HG03520 (cell line): ENCODE data around the gene LRRC4B.

Experiments
- ATAC-seq: cut with Tn5 transposase; IDR thresholded peaks from one replicate; pipeline ENCODE4 v1.9.1; 2021; ENCODE audit warnings: mild to moderate bottlenecking, moderate library complexity; ENCODE audit not compliant: unreplicated experiment

Gene LRRC4B

DNA sequence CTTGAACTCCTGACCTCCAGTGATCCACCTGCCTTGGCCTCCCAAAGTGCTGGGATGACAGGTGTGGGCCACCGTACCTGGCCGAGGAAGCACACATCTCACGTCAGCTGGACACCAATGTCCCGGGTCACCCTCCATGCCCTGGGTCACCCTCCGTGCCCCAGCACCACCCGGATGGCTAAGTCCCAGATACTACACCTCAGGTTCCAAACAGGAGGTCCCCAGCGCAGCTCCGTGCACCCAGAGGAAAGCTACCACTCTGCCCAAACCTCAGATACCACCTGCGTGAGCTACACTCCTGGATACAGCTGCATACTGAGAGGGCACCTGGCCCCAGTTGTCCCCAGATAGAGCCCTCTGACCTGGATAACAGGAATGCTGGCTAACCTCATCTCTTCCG lies 14.0 kb downstream of the LRRC4B start:
- no peak for ATAC-seq

DNA sequence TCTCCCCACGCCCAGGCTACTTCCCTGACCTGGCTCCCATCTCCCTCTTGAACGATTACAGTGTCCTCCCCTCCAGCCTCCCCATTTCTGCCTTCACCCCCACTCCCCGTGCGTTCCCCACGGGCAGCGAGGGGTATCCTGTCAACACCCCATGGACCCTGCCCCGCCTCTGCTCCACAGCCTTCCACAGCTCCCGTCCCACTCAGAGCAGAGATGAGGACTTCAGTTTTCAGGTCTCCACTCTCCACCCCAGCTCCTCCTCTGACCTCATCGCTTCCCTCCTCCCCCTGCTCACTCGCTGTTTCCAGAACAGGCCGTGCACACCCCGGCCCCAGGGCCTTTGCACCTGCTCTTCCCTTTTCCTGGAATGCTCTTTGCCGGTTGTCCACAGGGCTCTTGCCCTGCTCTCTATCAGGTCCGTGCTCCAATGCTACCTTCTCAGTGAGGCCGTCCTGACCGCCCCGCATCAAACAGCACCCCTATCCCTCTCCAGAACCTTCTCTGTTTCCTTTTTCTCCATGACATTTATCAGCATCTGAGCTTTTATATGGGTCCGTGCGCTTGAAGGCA lies 15.0 kb downstream of the LRRC4B start:
- no peak for ATAC-seq

DNA sequence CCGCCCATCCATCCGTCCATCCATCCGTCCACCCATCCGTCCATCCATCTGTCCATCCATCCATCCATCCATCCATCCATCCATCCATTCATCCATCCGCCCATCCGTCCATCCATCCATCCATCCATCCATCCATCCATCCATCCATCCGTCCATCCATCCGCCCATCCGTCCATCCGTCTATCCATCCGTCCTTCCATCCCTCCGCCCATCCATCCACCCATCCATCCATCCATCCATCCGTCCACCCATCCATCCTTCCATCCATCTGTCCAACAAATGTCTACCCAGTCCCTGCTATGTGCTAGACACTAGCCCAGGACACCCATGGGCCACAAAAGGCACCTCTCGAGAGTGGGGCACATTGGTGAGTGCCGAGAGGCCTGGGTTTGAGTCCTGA lies 15.7 kb downstream of the LRRC4B start:
- no peak for ATAC-seq

- ATAC-seq: no peak
Observed at GRCh38 chr19:50551715-50552187, 16.5 kb downstream of the LRRC4B start.

GRCh38 chr19:50551034-50551714 lies 17.1 kb downstream of the LRRC4B start:
- ATAC-seq: no peak

- ATAC-seq: no peak
Observed at GRCh38 chr19:50550594-50550966, 17.7 kb downstream of the LRRC4B start.

GRCh38 chr19:50549927-50550593 lies 18.2 kb downstream of the LRRC4B start:
- no peak for ATAC-seq

- no peak for ATAC-seq
Observed at GRCh38 chr19:50549059-50549926, 18.9 kb downstream of the LRRC4B start.

- ATAC-seq: no peak
Observed at GRCh38 chr19:50548191-50549058, 19.8 kb downstream of the LRRC4B start.

DNA sequence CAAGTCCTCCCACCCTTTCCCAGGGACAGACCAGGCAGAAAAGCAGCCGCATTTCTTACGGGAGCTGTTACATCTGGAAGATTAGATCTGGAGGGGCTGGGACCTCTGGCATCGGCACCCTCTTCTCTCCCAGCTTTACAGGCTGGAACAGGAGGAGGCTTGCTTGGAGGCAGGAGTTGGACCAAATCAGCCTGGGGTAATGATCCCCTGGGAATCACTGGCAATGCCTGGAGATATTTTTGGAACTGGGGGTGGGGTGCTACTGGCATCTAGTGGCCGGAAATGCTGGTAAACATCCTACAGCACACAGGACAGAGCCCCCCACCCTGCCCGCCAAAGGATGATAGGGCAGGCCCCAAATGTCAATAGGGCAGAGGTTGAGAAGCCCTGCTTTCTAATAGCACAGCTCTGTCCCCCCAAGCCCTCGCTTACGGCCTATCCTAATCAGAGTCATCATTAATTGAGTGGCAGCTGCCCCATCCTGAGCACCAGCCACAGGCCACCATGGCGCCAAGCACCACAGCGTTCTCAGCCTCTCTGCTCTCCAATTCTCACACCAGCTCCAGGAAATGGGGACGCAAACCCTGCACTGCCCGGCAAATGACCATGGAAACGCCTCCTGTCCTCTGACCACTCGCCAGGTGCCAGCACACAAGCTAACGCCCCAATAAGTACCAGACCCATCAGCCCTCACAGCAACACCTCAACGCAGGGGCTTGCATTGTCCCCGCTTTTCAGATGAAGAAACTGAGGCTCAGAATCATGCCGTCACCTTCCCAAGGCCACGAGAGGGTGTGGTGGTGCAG lies 20.6 kb downstream of the LRRC4B start:
- no peak for ATAC-seq

- no peak for ATAC-seq
Observed at GRCh38 chr19:50546527-50547221, 21.6 kb downstream of the LRRC4B start.

DNA sequence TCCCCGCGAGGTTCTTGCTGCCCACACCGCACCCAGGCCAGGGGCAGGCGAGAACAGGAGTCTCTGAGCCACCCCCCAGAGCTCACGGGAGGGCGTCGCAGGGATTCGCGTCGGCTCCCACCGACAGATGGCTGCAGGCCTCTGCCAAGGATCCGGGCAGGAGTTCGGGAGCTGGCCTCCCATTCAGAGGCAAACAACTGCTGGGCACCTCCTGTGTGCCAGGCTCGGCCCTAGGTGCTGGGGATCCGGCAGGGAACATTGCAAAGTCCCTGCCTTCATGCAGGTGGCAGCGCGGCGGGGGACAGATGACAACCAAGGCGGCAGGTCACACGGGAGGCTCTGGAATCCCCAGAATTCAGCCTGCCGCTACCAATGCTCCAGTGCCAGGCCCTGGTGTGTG lies 25.3 kb downstream of the LRRC4B start:
- no peak for ATAC-seq

GRCh38 chr19:50537769-50538230 lies 30.4 kb downstream of the LRRC4B start:
- no peak for ATAC-seq

DNA sequence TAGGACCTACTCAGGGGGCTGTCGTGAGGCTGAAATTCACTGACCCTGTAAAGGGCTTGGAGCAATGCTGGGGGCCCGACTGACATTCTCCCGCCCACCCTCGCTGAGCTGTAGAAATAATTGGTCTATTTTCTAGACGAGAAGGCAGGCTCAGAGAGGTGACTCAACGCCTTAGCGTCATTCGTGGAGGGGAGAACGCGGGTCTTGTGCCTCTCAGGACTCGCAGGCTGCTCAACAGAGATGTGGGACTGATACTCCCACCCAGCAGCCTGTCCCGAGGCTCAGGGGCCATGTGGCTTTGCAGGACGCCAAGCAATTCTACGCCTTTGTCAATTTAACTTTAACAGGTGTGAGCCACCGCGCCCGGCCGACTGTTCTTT lies 30.9 kb downstream of the LRRC4B start:
- ATAC-seq: no peak

- ATAC-seq: no peak
Observed at GRCh38 chr19:50536662-50537305, 31.5 kb downstream of the LRRC4B start.

GRCh38 chr19:50535672-50536187 lies 32.5 kb downstream of the LRRC4B start:
- ATAC-seq: no peak

DNA sequence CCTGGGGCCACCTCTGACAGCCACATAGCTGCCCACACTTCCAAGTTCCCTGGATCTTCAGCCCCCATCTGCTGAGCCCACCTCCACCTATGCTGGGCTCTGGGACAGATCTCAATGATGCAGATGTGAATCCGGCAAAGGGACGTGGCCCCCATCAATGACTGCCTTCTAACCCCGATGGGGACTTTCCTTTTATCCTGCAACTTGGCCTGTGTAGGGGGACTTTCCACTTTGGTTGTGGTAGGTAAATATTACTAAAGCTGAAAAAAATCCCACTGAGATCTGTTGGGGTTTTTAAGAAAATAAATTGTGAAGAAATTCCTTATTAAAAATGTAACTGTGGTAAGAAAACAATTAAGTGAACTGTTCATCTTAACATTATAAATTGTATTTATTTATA lies 33.8 kb downstream of the LRRC4B start:
- ATAC-seq: no peak

GRCh38 chr19:50532952-50533351 lies 35.3 kb downstream of the LRRC4B start:
- ATAC-seq: no peak
